ENCODE data around the gene FAF1.

Gene FAF1

DNA sequence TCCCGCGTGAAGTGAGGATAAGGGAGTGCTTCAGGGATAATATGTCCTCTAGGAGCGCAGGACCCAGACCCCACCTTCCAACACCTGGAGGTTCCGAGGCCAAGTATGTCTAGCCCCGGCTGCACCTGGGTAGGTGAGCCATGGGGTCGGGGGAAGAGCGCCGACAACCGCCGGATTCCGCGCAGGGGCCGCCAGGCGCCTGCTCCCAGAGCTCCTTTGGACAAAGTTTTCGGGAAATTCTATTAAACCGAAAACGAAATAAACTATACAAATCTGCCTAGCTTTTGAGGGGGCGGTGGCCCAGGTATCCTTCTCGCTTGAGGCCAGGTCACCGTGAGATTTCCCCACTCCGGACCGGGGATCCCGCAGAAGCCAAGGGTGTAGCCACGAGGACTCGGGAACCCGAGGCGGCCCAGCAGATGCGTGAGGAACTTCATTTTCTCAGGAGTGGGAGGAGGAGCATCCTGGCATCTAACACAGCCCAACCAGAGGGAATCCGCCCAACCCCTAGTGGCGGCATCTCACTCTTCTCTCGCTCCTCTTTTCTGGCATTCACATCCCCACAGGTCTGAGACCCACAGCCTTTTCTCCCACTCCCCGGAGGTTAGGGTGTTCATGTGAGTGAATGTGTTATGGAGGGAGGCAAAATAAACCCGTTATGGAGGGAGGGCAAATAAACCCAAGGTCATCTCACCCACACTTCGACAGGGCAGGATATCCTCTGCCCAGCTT, 534.5 kb downstream of the FAF1 start:
- Histone ChIP-seq H3K9ac (ENCODE audit: low read length) (no peak overlapping the region), H3K79me2 (ENCODE audit: insufficient read depth, low read length) (no peaks in the 10 kb centered on the region), H3K9me2 (replicated peaks; ENCODE audit: insufficient read depth, low read length) (no peaks in the 10 kb centered on the region), H4K20me1 (ENCODE audit: low read depth, low read length) (no peaks in the 10 kb centered on the region), H3K9me3 (ENCODE audit: insufficient read depth, low read length) (no peaks in the 10 kb centered on the region), H3F3A (ENCODE audit: insufficient read depth) (no peaks in the 10 kb centered on the region), H3K36me3 (ENCODE audit: low read length) (no peaks in the 10 kb centered on the region), H3K27me3 (ENCODE audit: low read length) (no peaks in the 10 kb centered on the region), H2AFZ (ENCODE audit: low read depth, low read length, severe bottlenecking) (no peak overlapping the region), H3K27ac (ENCODE audit: low read depth, low read length) (no peak overlapping the region), H3K4me3 (ENCODE audit: insufficient read depth, low read length, poor library complexity, severe bottlenecking) (no peak overlapping the region), H3K4me2 (ENCODE audit: low read depth, low read length, poor library complexity, severe bottlenecking) (no peak overlapping the region)
- no peak for TF ChIP-seq EZH2phosphoT487 (conservative IDR thresholded peaks at IDR 0.05; ENCODE audit: low read length)
- TF ChIP-seq, protein P1, sequence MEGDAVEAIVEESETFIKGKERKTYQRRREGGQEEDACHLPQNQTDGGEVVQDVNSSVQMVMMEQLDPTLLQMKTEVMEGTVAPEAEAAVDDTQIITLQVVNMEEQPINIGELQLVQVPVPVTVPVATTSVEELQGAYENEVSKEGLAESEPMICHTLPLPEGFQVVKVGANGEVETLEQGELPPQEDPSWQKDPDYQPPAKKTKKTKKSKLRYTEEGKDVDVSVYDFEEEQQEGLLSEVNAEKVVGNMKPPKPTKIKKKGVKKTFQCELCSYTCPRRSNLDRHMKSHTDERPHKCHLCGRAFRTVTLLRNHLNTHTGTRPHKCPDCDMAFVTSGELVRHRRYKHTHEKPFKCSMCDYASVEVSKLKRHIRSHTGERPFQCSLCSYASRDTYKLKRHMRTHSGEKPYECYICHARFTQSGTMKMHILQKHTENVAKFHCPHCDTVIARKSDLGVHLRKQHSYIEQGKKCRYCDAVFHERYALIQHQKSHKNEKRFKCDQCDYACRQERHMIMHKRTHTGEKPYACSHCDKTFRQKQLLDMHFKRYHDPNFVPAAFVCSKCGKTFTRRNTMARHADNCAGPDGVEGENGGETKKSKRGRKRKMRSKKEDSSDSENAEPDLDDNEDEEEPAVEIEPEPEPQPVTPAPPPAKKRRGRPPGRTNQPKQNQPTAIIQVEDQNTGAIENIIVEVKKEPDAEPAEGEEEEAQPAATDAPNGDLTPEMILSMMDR (IDR thresholded peaks at IDR 0.05; ENCODE audit: insufficient read depth, low read length, poor library complexity, severe bottlenecking): no peak

DNA sequence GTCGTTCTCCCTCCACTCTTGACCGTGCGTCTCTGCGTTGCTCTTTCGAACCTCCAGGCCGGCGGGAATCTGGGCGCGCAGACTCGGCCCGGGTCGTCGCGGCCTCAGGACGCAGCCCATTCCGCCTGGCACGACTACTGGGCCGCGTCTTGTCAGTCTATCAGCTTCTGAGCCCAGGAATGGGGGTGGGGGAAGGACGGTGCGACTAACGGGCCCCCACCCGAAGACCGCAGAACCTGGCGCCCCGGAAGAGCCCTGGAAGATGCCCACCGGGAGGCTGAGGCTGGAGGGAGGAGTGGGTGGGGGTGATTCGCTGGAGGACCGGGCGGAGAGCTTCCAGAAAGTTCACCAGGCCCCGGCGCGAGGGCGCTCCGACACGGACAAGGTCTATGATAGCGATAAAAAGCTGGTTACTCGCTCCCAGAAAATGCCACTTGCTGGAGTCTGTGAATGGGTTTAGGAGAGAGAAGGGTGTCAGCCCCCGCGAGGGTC, 535.1 kb downstream of the FAF1 start:
- H3K4me3 ChIP-seq (ENCODE audit: insufficient read depth, low read length, poor library complexity, severe bottlenecking): no peak overlapping the region

GRCh38 chr1:50424045-50424883, 535.8 kb downstream of the FAF1 start:
- Histone ChIP-seq H3F3A (ENCODE audit: insufficient read depth) (no peaks in the 10 kb centered on the region), H3K36me3 (ENCODE audit: low read length) (no peaks in the 10 kb centered on the region), H3K79me2 (ENCODE audit: insufficient read depth, low read length) (no peaks in the 10 kb centered on the region), H3K27me3 (ENCODE audit: low read length) (no peaks in the 10 kb centered on the region), H3K9me3 (ENCODE audit: insufficient read depth, low read length) (no peaks in the 10 kb centered on the region), H3K4me3 (ENCODE audit: insufficient read depth, low read length, poor library complexity, severe bottlenecking) (no peak overlapping the region), H3K9me2 (replicated peaks; ENCODE audit: insufficient read depth, low read length) (no peaks in the 10 kb centered on the region), H2AFZ (ENCODE audit: low read depth, low read length, severe bottlenecking) (no peak overlapping the region), H4K20me1 (ENCODE audit: low read depth, low read length) (no peaks in the 10 kb centered on the region), H3K27ac (ENCODE audit: low read depth, low read length) (no peak overlapping the region), H3K9ac (ENCODE audit: low read length) (no peak overlapping the region), H3K4me2 (ENCODE audit: low read depth, low read length, poor library complexity, severe bottlenecking) (no peak overlapping the region)
- TF ChIP-seq, protein P1 (IDR thresholded peaks at IDR 0.05; ENCODE audit: insufficient read depth, low read length, poor library complexity, severe bottlenecking): no peak
- TF ChIP-seq EZH2phosphoT487 (conservative IDR thresholded peaks at IDR 0.05; ENCODE audit: low read length): no peak

More for the DNA sequence above, 535.1 kb downstream of the FAF1 start:
- H3K9ac ChIP-seq (ENCODE audit: low read length): no peak overlapping the region
- no peak overlapping the region for H3K4me2 ChIP-seq (ENCODE audit: low read depth, low read length, poor library complexity, severe bottlenecking)
- no peak for TF ChIP-seq EZH2phosphoT487 (conservative IDR thresholded peaks at IDR 0.05; ENCODE audit: low read length)
- TF ChIP-seq, protein P1 (IDR thresholded peaks at IDR 0.05; ENCODE audit: insufficient read depth, low read length, poor library complexity, severe bottlenecking): no peak
- H3F3A ChIP-seq (ENCODE audit: insufficient read depth): no peaks in the 10 kb centered on the region
- H3K36me3 ChIP-seq (ENCODE audit: low read length): no peaks in the 10 kb centered on the region
- H3K27me3 ChIP-seq (ENCODE audit: low read length): no peaks in the 10 kb centered on the region
- no peaks in the 10 kb centered on the region for H3K79me2 ChIP-seq (ENCODE audit: insufficient read depth, low read length)
- H4K20me1 ChIP-seq (ENCODE audit: low read depth, low read length): no peaks in the 10 kb centered on the region
- no peak overlapping the region for H3K27ac ChIP-seq (ENCODE audit: low read depth, low read length)
- no peak overlapping the region for H2AFZ ChIP-seq (ENCODE audit: low read depth, low read length, severe bottlenecking)
- no peaks in the 10 kb centered on the region for H3K9me3 ChIP-seq (ENCODE audit: insufficient read depth, low read length)
- H3K9me2 ChIP-seq (replicated peaks; ENCODE audit: insufficient read depth, low read length): no peaks in the 10 kb centered on the region
